Lower leg skin (tissue), 3 donors: ENCODE results near the gene SLC11A2.

Source experiments
- CTCF ChIP-seq, 3 donors: fragments of 450-650 bp; IDR thresholded peaks; one replicate each; pipeline ENCODE4 v1.5.1; 2016; ENCODE audit warnings: antibody characterized with exemption in 3 of 3, mild to moderate bottlenecking in 3 of 3, moderate library complexity in 2 of 3
- POLR2A ChIP-seq, 2 donors: fragments of 450-650 bp; IDR thresholded peaks; one replicate each; pipeline ENCODE4 v1.6.1; 2016 to 2017; ENCODE audit warnings: antibody characterized with exemption in 2 of 2, mild to moderate bottlenecking in 1 of 2, moderate library complexity in 1 of 2

- TF ChIP-seq CTCF (IDR thresholded peaks at IDR 0.05) (no peak), POLR2A (IDR thresholded peaks at IDR 0.05) (no peak)
These were observed 91.8 kb downstream of the SLC11A2 start for GRCh38 chr12:50934371-50934851.
